ENCODE results near the gene CFAP299.

DNA sequence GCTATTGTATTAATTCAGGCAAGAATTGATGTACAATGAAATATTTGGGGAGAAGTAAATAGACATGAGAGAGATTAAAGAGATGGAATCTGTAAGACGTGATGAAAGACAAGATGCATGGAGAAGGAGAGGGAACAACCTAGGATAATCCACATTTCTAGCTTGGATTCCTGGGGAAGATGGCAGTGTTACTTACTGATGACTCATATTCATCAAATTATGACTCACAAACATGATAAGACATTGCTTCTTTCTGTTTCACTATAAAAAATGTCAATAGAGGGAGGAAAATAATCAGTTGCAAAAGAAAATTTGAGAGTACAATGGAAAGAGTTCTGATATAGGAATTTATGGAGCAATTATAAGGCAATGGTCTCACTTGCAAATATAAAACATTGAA, 590.9 kb downstream of the CFAP299 start:
- TF ChIP-seq, protein P1, sequence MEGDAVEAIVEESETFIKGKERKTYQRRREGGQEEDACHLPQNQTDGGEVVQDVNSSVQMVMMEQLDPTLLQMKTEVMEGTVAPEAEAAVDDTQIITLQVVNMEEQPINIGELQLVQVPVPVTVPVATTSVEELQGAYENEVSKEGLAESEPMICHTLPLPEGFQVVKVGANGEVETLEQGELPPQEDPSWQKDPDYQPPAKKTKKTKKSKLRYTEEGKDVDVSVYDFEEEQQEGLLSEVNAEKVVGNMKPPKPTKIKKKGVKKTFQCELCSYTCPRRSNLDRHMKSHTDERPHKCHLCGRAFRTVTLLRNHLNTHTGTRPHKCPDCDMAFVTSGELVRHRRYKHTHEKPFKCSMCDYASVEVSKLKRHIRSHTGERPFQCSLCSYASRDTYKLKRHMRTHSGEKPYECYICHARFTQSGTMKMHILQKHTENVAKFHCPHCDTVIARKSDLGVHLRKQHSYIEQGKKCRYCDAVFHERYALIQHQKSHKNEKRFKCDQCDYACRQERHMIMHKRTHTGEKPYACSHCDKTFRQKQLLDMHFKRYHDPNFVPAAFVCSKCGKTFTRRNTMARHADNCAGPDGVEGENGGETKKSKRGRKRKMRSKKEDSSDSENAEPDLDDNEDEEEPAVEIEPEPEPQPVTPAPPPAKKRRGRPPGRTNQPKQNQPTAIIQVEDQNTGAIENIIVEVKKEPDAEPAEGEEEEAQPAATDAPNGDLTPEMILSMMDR (conservative IDR thresholded peaks at IDR 0.05; ENCODE audit: low read depth, low read length) = no peak
- no peak for TF ChIP-seq EZH2 (IDR thresholded peaks at IDR 0.05; ENCODE audit: borderline replicate concordance, low read depth, low read length, poor library complexity, severe bottlenecking)
